ENCODE measurements around the gene PCP4L1.

The PCP4L1 gene

GRCh38 chr1:161259345-161259702, 779 bp downstream of the PCP4L1 start:
- 0 out of 22 replicates have a peak, but pooled peaks cover 0 to 8% (median 0%) of the 10 kb centered on the region in 11 experiments for H3K27me3 ChIP-seq
- peaks cover 21 to 45% (median 31%) of the 10 kb centered on the region in 10 experiments for H3K4me1 ChIP-seq
- peaks cover 31 to 43% (median 35%) of the 10 kb centered on the region in 11 experiments for H3K9me3 ChIP-seq (replicated peaks in 1 of 11)
- no peaks in the 10 kb centered on the region for H4K20me1 ChIP-seq
- no peak for TF ChIP-seq Cebpa-rat (IDR thresholded peaks at IDR 0.05)
- peak overlapping the region in 6 of 11 experiments; percentile 8 to 88 (median 74); a peak in 5 of 22 replicates for H3K4me2 ChIP-seq
- no peak overlapping the region for H3K4me3 ChIP-seq
- no peak overlapping the region for H3K27ac ChIP-seq
- peaks cover 0 to 7% (median 0%) of the 10 kb centered on the region in 11 experiments; a peak in 4 of 22 replicates for H3K36me3 ChIP-seq
- no peak overlapping the region for H3K9ac ChIP-seq

GRCh38 chr1:161259765-161260164, 1.2 kb downstream of the PCP4L1 start:
- peak overlapping the region in 1 of 11 experiments; percentile 10; a peak in 1 of 22 replicates for H3K9ac ChIP-seq
- H3K4me1 ChIP-seq, result peaks cover 21 to 43% (median 31%) of the 10 kb centered on the region in 10 experiments
- H3K4me3 ChIP-seq, result no peak overlapping the region
- no peak overlapping the region for H3K27ac ChIP-seq
- H4K20me1 ChIP-seq, result no peaks in the 10 kb centered on the region
- no peak for TF ChIP-seq Cebpa-rat (IDR thresholded peaks at IDR 0.05)
- H3K4me2 ChIP-seq, result peak overlapping the region in 9 of 11 experiments; percentile 34 to 88 (median 78); a peak in 17 of 22 replicates
- peaks cover 31 to 43% (median 35%) of the 10 kb centered on the region in 11 experiments for H3K9me3 ChIP-seq (replicated peaks in 1 of 11)
- H3K27me3 ChIP-seq, result 0 out of 22 replicates have a peak, but pooled peaks cover 0 to 8% (median 0%) of the 10 kb centered on the region in 11 experiments
- peaks cover 0 to 7% (median 0%) of the 10 kb centered on the region in 11 experiments; a peak in 4 of 22 replicates for H3K36me3 ChIP-seq

- Histone ChIP-seq H3K4me1 (peaks cover 21 to 37% (median 31%) of the 10 kb centered on the region in 10 experiments), H3K9me3 (replicated peaks in 1 of 11) (peaks cover 31 to 38% (median 35%) of the 10 kb centered on the region in 11 experiments), H3K9ac (peak overlapping the region in 5 of 11 experiments; percentile 7 to 62 (median 10); a peak in 6 of 22 replicates), H3K27ac (peak overlapping the region in 1 of 11 experiments; percentile 2; a peak in 1 of 22 replicates), H3K4me3 (peak overlapping the region in 1 of 10 experiments; percentile 1; a peak in 1 of 20 replicates), H3K4me2 (peak overlapping the region; percentile 29 to 88 (median 76); a peak in 21 of 22 replicates), H3K36me3 (peaks cover 0 to 7% (median 0%) of the 10 kb centered on the region in 11 experiments; a peak in 4 of 22 replicates), H3K27me3 (0 out of 22 replicates have a peak, but pooled peaks cover 0 to 8% (median 0%) of the 10 kb centered on the region in 11 experiments), H4K20me1 (no peaks in the 10 kb centered on the region)
- no peak for TF ChIP-seq Cebpa-rat (IDR thresholded peaks at IDR 0.05)
Observed at GRCh38 chr1:161260376-161261260, 2.1 kb downstream of the PCP4L1 start.

GRCh38 chr1:161261261-161262235, 3.0 kb downstream of the PCP4L1 start:
- Histone ChIP-seq H3K4me2 (peak overlapping the region; percentile 29 to 88 (median 76)), H3K9ac (peak overlapping the region in 5 of 11 experiments; percentile 7 to 62 (median 10); a peak in 3 of 22 replicates), H3K27me3 (0 out of 22 replicates have a peak, but pooled peaks cover 0 to 8% (median 0%) of the 10 kb centered on the region in 11 experiments), H3K4me1 (peaks cover 21 to 37% (median 31%) of the 10 kb centered on the region in 10 experiments), H3K4me3 (no peak overlapping the region), H4K20me1 (no peaks in the 10 kb centered on the region), H3K9me3 (replicated peaks in 1 of 11) (peaks cover 25 to 29% (median 27%) of the 10 kb centered on the region in 11 experiments), H3K27ac (peak overlapping the region in 1 of 11 experiments; percentile 2; a peak in 1 of 22 replicates), H3K36me3 (peaks cover 0 to 7% (median 0%) of the 10 kb centered on the region in 11 experiments; a peak in 4 of 22 replicates)
- TF ChIP-seq Cebpa-rat (IDR thresholded peaks at IDR 0.05), result no peak

GRCh38 chr1:161265305-161265704, 6.8 kb downstream of the PCP4L1 start:
- H3K4me2 ChIP-seq, result no peak overlapping the region
- no peak for TF ChIP-seq Cebpa-rat (IDR thresholded peaks at IDR 0.05)

GRCh38 chr1:161266202-161266601, 7.7 kb downstream of the PCP4L1 start:
- H3K9me3 ChIP-seq (replicated peaks in 1 of 11), result no peaks in the 10 kb centered on the region
- no peak for TF ChIP-seq Cebpa-rat (IDR thresholded peaks at IDR 0.05)
- no peak overlapping the region for H3K9ac ChIP-seq
- H3K4me3 ChIP-seq, result no peak overlapping the region
- H4K20me1 ChIP-seq, result no peaks in the 10 kb centered on the region
- no peak overlapping the region for H3K27ac ChIP-seq
- H3K36me3 ChIP-seq, result no peaks in the 10 kb centered on the region
- peaks cover 25 to 34% (median 30%) of the 10 kb centered on the region in 10 experiments for H3K4me1 ChIP-seq
- H3K27me3 ChIP-seq, result no peaks in the 10 kb centered on the region
- no peak overlapping the region for H3K4me2 ChIP-seq

More at GRCh38 chr1:161265305-161265704, 6.8 kb downstream of the PCP4L1 start:
- H4K20me1 ChIP-seq, result no peaks in the 10 kb centered on the region
- 0 out of 22 replicates have a peak, but pooled peaks cover 0 to 5% (median 0%) of the 10 kb centered on the region in 11 experiments for H3K27me3 ChIP-seq
- no peak overlapping the region for H3K27ac ChIP-seq
- H3K9ac ChIP-seq, result no peak overlapping the region
- H3K9me3 ChIP-seq (replicated peaks in 1 of 11), result no peaks in the 10 kb centered on the region
- H3K4me3 ChIP-seq, result no peak overlapping the region
- H3K36me3 ChIP-seq, result no peaks in the 10 kb centered on the region
- H3K4me1 ChIP-seq, result peaks cover 34 to 43% (median 39%) of the 10 kb centered on the region in 10 experiments

GRCh38 chr1:161266836-161267235, 8.3 kb downstream of the PCP4L1 start:
- Histone ChIP-seq H3K4me1 (peaks cover 18 to 28% (median 24%) of the 10 kb centered on the region in 10 experiments), H3K4me2 (peak overlapping the region in 10 of 11 experiments; percentile 31 to 73 (median 51); a peak in 17 of 22 replicates), H3K4me3 (no peak overlapping the region), H4K20me1 (no peaks in the 10 kb centered on the region), H3K9ac (no peak overlapping the region), H3K9me3 (replicated peaks in 1 of 11) (no peaks in the 10 kb centered on the region), H3K36me3 (no peaks in the 10 kb centered on the region), H3K27me3 (no peaks in the 10 kb centered on the region), H3K27ac (peak overlapping the region in 1 of 11 experiments; percentile 52; a peak in 1 of 22 replicates)
- TF ChIP-seq Cebpa-rat (IDR thresholded peaks at IDR 0.05), result no peak

- H3K27ac ChIP-seq, result peak overlapping the region in 1 of 11 experiments; percentile 52; a peak in 1 of 22 replicates
- no peaks in the 10 kb centered on the region for H3K27me3 ChIP-seq
Observed at GRCh38 chr1:161267321-161267720, 8.8 kb downstream of the PCP4L1 start.

More at GRCh38 chr1:161267321-161267720, 8.8 kb downstream of the PCP4L1 start:
- no peak overlapping the region for H3K4me3 ChIP-seq
- H3K9me3 ChIP-seq (replicated peaks in 1 of 11), result no peaks in the 10 kb centered on the region
- no peak for TF ChIP-seq Cebpa-rat (IDR thresholded peaks at IDR 0.05)
- no peaks in the 10 kb centered on the region for H3K36me3 ChIP-seq
- H3K9ac ChIP-seq, result no peak overlapping the region; a peak in 1 of 22 replicates
- peaks cover 15 to 23% (median 20%) of the 10 kb centered on the region in 10 experiments for H3K4me1 ChIP-seq
- peak overlapping the region; percentile 31 to 73 (median 53) for H3K4me2 ChIP-seq
- no peaks in the 10 kb centered on the region for H4K20me1 ChIP-seq
